Measurements from ENCODE around the gene MPRIP.

MPRIP gene

GRCh38 chr17:17124341-17124740 lies 82.1 kb downstream of the MPRIP start (continued):
- TF ChIP-seq, protein P1, sequence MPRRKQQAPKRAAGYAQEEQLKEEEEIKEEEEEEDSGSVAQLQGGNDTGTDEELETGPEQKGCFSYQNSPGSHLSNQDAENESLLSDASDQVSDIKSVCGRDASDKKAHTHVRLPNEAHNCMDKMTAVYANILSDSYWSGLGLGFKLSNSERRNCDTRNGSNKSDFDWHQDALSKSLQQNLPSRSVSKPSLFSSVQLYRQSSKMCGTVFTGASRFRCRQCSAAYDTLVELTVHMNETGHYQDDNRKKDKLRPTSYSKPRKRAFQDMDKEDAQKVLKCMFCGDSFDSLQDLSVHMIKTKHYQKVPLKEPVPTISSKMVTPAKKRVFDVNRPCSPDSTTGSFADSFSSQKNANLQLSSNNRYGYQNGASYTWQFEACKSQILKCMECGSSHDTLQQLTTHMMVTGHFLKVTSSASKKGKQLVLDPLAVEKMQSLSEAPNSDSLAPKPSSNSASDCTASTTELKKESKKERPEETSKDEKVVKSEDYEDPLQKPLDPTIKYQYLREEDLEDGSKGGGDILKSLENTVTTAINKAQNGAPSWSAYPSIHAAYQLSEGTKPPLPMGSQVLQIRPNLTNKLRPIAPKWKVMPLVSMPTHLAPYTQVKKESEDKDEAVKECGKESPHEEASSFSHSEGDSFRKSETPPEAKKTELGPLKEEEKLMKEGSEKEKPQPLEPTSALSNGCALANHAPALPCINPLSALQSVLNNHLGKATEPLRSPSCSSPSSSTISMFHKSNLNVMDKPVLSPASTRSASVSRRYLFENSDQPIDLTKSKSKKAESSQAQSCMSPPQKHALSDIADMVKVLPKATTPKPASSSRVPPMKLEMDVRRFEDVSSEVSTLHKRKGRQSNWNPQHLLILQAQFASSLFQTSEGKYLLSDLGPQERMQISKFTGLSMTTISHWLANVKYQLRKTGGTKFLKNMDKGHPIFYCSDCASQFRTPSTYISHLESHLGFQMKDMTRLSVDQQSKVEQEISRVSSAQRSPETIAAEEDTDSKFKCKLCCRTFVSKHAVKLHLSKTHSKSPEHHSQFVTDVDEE (CRISPR knock-in tag; IDR thresholded peaks at IDR 0.05): no peak
- TF ChIP-seq, protein P2, sequence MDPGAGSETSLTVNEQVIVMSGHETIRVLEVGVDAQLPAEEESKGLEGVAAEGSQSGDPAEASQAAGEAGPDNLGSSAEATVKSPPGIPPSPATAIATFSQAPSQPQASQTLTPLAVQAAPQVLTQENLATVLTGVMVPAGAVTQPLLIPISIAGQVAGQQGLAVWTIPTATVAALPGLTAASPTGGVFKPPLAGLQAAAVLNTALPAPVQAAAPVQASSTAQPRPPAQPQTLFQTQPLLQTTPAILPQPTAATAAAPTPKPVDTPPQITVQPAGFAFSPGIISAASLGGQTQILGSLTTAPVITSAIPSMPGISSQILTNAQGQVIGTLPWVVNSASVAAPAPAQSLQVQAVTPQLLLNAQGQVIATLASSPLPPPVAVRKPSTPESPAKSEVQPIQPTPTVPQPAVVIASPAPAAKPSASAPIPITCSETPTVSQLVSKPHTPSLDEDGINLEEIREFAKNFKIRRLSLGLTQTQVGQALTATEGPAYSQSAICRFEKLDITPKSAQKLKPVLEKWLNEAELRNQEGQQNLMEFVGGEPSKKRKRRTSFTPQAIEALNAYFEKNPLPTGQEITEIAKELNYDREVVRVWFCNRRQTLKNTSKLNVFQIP (CRISPR knock-in tag; IDR thresholded peaks at IDR 0.05; ENCODE audit: borderline replicate concordance, low read depth): no peak
- TF ChIP-seq SNAI2 (CRISPR knock-in tag; IDR thresholded peaks at IDR 0.05) (no peak), ESRRG (CRISPR knock-in tag; IDR thresholded peaks at IDR 0.05) (no peak)

DNA sequence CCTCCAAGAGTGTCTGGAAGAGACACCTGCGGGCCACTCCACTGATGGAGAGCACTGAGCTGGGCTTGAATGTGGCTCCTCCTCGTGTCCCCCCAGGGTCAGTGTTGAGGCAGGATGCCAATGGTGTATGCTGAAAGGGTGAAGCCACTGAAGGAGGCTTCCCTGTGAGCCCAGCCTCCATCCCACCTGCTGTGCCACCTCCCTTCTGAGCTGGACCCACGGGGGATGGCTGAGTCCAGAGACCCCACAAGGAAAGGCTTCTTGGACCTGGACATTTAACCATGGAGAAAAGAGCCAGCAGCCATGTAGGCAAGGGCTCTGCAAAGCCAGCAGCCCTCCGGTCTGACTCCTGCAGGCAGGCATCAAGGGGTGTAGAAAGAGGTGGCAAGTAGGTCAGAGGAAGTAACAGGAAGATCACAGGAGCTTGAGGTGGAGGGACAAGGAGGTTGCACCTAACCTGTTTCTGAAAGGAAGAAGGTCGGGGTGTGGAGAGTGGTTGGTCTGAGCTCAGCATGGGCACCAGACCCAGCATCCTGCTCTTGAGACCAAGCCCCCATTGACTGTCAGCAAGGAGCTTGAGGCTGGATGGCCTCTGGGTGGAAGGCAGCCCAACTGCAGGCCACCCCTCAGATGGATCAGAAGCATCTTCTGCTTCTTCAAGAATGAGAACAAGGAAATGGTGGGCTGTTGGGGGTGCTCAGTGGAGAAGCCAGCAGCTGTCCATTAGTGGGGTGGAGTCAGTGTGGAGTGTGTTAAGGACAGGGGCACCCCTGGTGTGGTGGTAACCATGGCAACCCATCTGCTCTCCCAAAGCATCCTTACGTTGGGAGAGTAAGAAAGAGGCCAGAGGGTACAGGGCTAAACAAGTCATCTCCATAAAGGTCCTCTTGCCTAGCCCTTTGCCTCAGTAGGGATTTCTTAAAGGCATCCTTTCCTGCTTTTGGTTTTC lies 83.2 kb downstream of the MPRIP start:
- no peak for ATAC-seq
- no peak for TF ChIP-seq ZNF70 (CRISPR knock-in tag; IDR thresholded peaks at IDR 0.05)
- TF ChIP-seq, protein P3, sequence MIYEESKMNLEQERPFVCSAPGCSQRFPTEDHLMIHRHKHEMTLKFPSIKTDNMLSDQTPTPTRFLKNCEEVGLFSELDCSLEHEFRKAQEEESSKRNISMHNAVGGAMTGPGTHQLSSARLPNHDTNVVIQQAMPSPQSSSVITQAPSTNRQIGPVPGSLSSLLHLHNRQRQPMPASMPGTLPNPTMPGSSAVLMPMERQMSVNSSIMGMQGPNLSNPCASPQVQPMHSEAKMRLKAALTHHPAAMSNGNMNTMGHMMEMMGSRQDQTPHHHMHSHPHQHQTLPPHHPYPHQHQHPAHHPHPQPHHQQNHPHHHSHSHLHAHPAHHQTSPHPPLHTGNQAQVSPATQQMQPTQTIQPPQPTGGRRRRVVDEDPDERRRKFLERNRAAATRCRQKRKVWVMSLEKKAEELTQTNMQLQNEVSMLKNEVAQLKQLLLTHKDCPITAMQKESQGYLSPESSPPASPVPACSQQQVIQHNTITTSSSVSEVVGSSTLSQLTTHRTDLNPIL (CRISPR knock-in tag; IDR thresholded peaks at IDR 0.05; ENCODE audit: low read depth): no peak
- TF ChIP-seq CSDC2 (CRISPR knock-in tag; IDR thresholded peaks at IDR 0.05): no peak
- TF ChIP-seq TCF4 (CRISPR knock-in tag; IDR thresholded peaks at IDR 0.05; ENCODE audit: borderline replicate concordance): no peak
- no peak for TF ChIP-seq ISL1 (CRISPR knock-in tag; IDR thresholded peaks at IDR 0.05)

DNA sequence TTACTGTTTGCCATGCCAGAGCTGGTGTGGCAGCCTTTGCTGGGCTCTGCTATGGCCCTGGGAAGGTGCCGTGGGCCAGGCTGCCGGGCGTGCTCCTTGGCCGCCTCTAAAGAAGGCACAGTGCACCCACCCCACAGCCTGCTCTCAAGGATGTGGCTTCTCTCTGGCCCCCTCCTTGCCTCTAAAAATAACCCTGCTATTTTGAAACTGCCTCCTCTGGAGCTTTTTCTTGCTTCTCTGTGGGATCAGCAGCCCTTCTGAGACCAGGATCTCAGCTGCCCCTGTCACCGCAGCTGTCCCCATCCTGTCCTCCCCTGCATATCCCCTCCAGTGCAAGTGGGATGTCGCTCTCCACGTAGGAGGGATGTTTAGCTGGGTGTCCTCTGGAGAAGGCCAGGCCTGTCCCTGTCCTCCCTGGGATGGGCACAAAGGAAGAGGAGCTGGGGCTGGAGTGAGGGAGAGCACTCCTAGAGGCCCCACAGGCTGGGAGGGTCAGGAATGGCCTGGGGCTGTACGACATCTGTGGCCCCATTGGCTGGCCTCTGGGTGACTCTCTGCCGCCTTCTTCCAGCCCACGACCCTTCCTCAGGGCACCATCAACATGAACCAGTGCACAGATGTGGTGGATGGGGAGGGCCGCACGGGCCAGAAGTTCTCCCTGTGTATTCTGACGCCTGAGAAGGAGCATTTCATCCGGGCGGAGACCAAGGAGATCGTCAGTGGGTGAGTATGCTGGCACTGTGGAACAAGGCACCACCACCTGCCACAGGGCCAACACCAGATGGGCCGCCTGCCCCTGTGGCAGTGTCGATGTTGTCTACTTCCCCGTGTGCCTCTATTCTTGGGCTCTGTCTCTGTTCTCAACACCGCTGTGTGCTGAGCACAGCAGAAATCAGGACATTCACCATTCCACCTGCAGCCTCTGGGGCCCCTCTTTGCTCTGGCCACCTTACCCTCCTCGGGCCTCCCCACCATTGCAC lies 84.2 kb downstream of the MPRIP start:
- TF ChIP-seq ZFP30 (CRISPR knock-in tag; IDR thresholded peaks at IDR 0.05) (no peak), ZC3H10 (CRISPR knock-in tag; IDR thresholded peaks at IDR 0.05) (no peak), ZFP3 (CRISPR knock-in tag; IDR thresholded peaks at IDR 0.05) (no peak), SNAI2 (CRISPR knock-in tag; IDR thresholded peaks at IDR 0.05) (no peak), ZNF8 (CRISPR knock-in tag; IDR thresholded peaks at IDR 0.05) (no peak), ARNTL (CRISPR knock-in tag; IDR thresholded peaks at IDR 0.05; ENCODE audit: borderline replicate concordance, low read depth) (no peak), TOX (CRISPR knock-in tag; IDR thresholded peaks at IDR 0.05; ENCODE audit: borderline replicate concordance) (no peak), OSR1 (CRISPR knock-in tag; IDR thresholded peaks at IDR 0.05) (no peak), GLIS3 (CRISPR knock-in tag; IDR thresholded peaks at IDR 0.05) (no peak), ISL1 (CRISPR knock-in tag; IDR thresholded peaks at IDR 0.05) (no peak), CSDC2 (CRISPR knock-in tag; IDR thresholded peaks at IDR 0.05) (no peak), TCF4 (CRISPR knock-in tag; IDR thresholded peaks at IDR 0.05; ENCODE audit: borderline replicate concordance) (no peak), BACH2 (CRISPR knock-in tag; IDR thresholded peaks at IDR 0.05; ENCODE audit: borderline replicate concordance) (no peak), ESRRG (CRISPR knock-in tag; IDR thresholded peaks at IDR 0.05) (no peak)
- TF ChIP-seq, protein P4, sequence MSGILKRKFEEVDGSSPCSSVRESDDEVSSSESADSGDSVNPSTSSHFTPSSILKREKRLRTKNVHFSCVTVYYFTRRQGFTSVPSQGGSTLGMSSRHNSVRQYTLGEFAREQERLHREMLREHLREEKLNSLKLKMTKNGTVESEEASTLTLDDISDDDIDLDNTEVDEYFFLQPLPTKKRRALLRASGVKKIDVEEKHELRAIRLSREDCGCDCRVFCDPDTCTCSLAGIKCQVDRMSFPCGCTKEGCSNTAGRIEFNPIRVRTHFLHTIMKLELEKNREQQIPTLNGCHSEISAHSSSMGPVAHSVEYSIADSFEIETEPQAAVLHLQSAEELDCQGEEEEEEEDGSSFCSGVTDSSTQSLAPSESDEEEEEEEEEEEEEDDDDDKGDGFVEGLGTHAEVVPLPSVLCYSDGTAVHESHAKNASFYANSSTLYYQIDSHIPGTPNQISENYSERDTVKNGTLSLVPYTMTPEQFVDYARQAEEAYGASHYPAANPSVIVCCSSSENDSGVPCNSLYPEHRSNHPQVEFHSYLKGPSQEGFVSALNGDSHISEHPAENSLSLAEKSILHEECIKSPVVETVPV (CRISPR knock-in tag; IDR thresholded peaks at IDR 0.05): no peak
- TF ChIP-seq, protein P1 (CRISPR knock-in tag; IDR thresholded peaks at IDR 0.05): no peak
- TF ChIP-seq, protein P2 (CRISPR knock-in tag; IDR thresholded peaks at IDR 0.05; ENCODE audit: borderline replicate concordance, low read depth): no peak
- ATAC-seq: no peak

Measured in SK-N-SH treated with all-trans-retinoic acid at 6 μM for 48 hours (cell line).